Sciatic nerve (tissue), 2 donors: ENCODE data around the gene NR1D1. TPM values are rescaled to one million over a fixed set of nuclear protein-coding genes. Genes with fewer than 3 reads are reported as not detected.

Experiments
- ATAC-seq: fragments of 200-7000 bp; cut with Tn5 transposase; one replicate; pipeline ENCODE4 v1.9.1; 2020; ENCODE audit warnings: mild to moderate bottlenecking, moderate library complexity
- DNase-seq: peaks from one replicate; pipeline ENCODE4 v3.0.0-alpha.2; 2020; ENCODE audit warnings: low spot score
- intact Hi-C: fragments of 100-400 bp; cut with DNase I; formaldehyde crosslinking; loops from one replicate; pipeline ENCODE4 v1.14.2; 2022
- total RNA-seq: library from RNA; stranded (reverse); fragmentation: NEBNext Ultra II Directional; extraction: Animal tissue kit (Norgen Biotek cat#: 25700); gene quantifications from one replicate; pipeline ENCODE4 v1.2.1, GENCODE V29; 2021
- donor health status: DM: no; HTN: no; CAD: no.
- donor health status: DM: no; HTN: no; CAD: no.

NR1D1 gene
- total RNA-seq, 1 donor from 2014 or later = 69.8 TPM

GRCh38 chr17:40099619-40100418, 570 bp downstream of the NR1D1 start:
- ATAC-seq = peak; percentile 0
- intact Hi-C loops = no loop called here
- DNase-seq = no peak

- ATAC-seq (peak; percentile 84), DNase-seq (peak; percentile 100)
- intact Hi-C loops = no loop called here
These were observed 1.4 kb downstream of the NR1D1 start for GRCh38 chr17:40098846-40099618.

- peak; percentile 27 for ATAC-seq
- intact Hi-C loops = no loop called here
These were observed 2.2 kb downstream of the NR1D1 start for GRCh38 chr17:40097931-40098845.

GRCh38 chr17:40097087-40097486, 3.3 kb downstream of the NR1D1 start:
- DNase-seq (no peak), ATAC-seq (no peak)
- intact Hi-C loops = no loop called here

More at GRCh38 chr17:40097931-40098845, 2.2 kb downstream of the NR1D1 start:
- peak; percentile 78 for DNase-seq

GRCh38 chr17:40095944-40096791, 4.2 kb downstream of the NR1D1 start:
- DNase-seq = peak; percentile 74
- intact Hi-C loops = no loop called here

GRCh38 chr17:40095351-40095943, 4.9 kb downstream of the NR1D1 start:
- intact Hi-C loops = no loop called here
- ATAC-seq (no peak), DNase-seq (no peak)

More at GRCh38 chr17:40095944-40096791, 4.2 kb downstream of the NR1D1 start:
- no peak for ATAC-seq

GRCh38 chr17:40094874-40095273, 5.5 kb downstream of the NR1D1 start:
- no peak for DNase-seq
- intact Hi-C loops = no loop called here
- no peak for ATAC-seq

GRCh38 chr17:40093580-40094201, 6.7 kb downstream of the NR1D1 start:
- DNase-seq (no peak), ATAC-seq (no peak)
- intact Hi-C loops = no loop called here

- ATAC-seq = no peak
- no peak for DNase-seq
- intact Hi-C loops = no loop called here
These were observed 7.3 kb downstream of the NR1D1 start for GRCh38 chr17:40093005-40093579.

GRCh38 chr17:40092581-40092980, 7.8 kb downstream of the NR1D1 start:
- DNase-seq = no peak
- intact Hi-C loops = no loop called here
- ATAC-seq = peak; percentile 29

- intact Hi-C loops = no loop called here
- ATAC-seq = peak; percentile 20
- DNase-seq = no peak
These were observed 8.5 kb downstream of the NR1D1 start for GRCh38 chr17:40091691-40092397.

- intact Hi-C loops = no loop called here
- ATAC-seq (peak; percentile 12), DNase-seq (no peak)
These were observed 9.9 kb downstream of the NR1D1 start for GRCh38 chr17:40090237-40091119.

GRCh38 chr17:40089077-40089895, 11.1 kb downstream of the NR1D1 start:
- no peak for ATAC-seq
- intact Hi-C loops = no loop called here

GRCh38 chr17:40087903-40088718, 12.3 kb downstream of the NR1D1 start:
- intact Hi-C loops = no loop called here
- no peak for ATAC-seq
- DNase-seq = no peak

More at GRCh38 chr17:40089077-40089895, 11.1 kb downstream of the NR1D1 start:
- DNase-seq = no peak
